Activated T-helper 1 cell treated with anti-CD3 and anti-CD28 coated beads, Interleukin-12 subunit alpha, Interleukin-12 subunit beta, Interleukin-2, Interleukin-4 antibody, amounts not matched to agents 30 ng/mL and 10 ng/mL and 1 ng/mL, durations not matched to agents 14 hours and 24 hours and 36 hours (primary cell): Measurements from ENCODE around the gene SLC35F4. TPM values are rescaled to one million over a fixed set of nuclear protein-coding genes. Genes with fewer than 3 reads are reported as not detected.

Experiments used
- DNase-seq: peaks from one replicate; pipeline ENCODE4 v3.0.0; 2021; ENCODE audit warnings: low spot score
- H3K27ac Mint-ChIP-seq: one replicate; pipeline ENCODE4 v1.8.0; 2021; ENCODE audit warnings: mild to moderate bottlenecking, mixed read lengths
- H3K27me3 Mint-ChIP-seq: one replicate; pipeline ENCODE4 v1.8.0; 2022; ENCODE audit warnings: mild to moderate bottlenecking, moderate library complexity, mixed read lengths; ENCODE audit not compliant: insufficient read depth
- H3K36me3 Mint-ChIP-seq: one replicate; pipeline ENCODE4 v1.8.0; 2021; ENCODE audit warnings: low read depth, mixed read lengths
- H3K4me1 Mint-ChIP-seq: one replicate; pipeline ENCODE4 v1.8.0; 2021; ENCODE audit warnings: low read depth, mixed read lengths
- H3K4me3 Mint-ChIP-seq: one replicate; pipeline ENCODE4 v1.8.0; 2021; ENCODE audit warnings: mild to moderate bottlenecking, moderate library complexity, mixed read lengths
- H3K9me3 Mint-ChIP-seq: one replicate; pipeline ENCODE4 v1.8.0; 2021; ENCODE audit warnings: mixed read lengths
- intact Hi-C: fragments of 100-400 bp; cut with micrococcal nuclease; formaldehyde crosslinking; loops from one replicate; pipeline ENCODE4 v1.15.1; 2024
- total RNA-seq: library from RNA; stranded (reverse); gene quantifications from 2 replicates; pipeline ENCODE4 v1.2.3, GENCODE V29; 2022

Gene SLC35F4
- total RNA-seq, 1 donor from 2014 or later, result not detected

DNA sequence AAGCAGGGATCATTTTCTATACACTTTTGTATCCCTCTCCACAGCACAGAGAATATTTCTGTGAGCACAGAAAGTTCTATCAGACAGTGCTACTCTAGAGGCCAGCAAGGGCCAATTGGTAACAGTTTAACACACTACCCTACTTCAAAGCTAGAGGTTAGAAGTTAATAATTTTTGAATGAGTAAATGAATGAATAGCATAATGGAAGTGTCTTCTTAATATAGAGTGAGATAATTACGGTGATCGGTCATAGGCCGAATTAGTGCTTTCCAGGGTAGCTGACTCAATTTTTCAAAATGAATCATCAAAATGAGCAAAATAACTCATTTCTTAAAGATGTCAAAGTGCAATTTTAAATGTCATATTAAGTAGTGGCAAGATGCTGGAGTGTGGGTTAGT is 305.2 kb downstream of the SLC35F4 start:
- Mint-ChIP-seq H3K36me3 (no peaks in the 10 kb centered on the region), H3K4me1 (no peaks in the 10 kb centered on the region), H3K27me3 (no peaks in the 10 kb centered on the region), H3K9me3 (no peaks in the 10 kb centered on the region), H3K27ac (no peak overlapping the region), H3K4me3 (no peak overlapping the region)
- intact Hi-C loops, result no loop called here
- DNase-seq, result no peak

DNA sequence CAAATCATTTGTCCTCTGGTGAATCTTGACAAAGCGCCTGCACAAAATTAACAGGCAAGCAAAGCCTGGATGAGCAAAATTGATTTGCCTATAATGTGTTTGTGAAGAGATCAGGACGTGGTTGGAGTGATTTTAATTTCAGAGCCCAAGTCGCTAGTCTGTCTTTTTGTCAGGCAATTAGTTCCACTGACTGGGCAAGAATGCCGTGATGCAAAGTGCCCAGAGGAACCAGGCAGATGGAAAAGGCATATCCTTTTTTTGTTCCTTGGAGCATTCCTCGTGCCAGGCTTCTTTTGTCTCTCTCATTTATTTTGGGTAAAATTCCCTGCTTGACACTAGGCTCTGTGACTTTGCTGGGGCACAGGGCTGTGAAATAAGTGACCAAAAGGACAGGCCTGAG is 306.3 kb downstream of the SLC35F4 start:
- no peak for DNase-seq
- Mint-ChIP-seq H3K27me3 (no peaks in the 10 kb centered on the region), H3K36me3 (no peaks in the 10 kb centered on the region), H3K4me1 (no peaks in the 10 kb centered on the region), H3K27ac (no peak overlapping the region), H3K9me3 (no peaks in the 10 kb centered on the region), H3K4me3 (no peak overlapping the region)
- intact Hi-C loops, result no loop called here

DNA sequence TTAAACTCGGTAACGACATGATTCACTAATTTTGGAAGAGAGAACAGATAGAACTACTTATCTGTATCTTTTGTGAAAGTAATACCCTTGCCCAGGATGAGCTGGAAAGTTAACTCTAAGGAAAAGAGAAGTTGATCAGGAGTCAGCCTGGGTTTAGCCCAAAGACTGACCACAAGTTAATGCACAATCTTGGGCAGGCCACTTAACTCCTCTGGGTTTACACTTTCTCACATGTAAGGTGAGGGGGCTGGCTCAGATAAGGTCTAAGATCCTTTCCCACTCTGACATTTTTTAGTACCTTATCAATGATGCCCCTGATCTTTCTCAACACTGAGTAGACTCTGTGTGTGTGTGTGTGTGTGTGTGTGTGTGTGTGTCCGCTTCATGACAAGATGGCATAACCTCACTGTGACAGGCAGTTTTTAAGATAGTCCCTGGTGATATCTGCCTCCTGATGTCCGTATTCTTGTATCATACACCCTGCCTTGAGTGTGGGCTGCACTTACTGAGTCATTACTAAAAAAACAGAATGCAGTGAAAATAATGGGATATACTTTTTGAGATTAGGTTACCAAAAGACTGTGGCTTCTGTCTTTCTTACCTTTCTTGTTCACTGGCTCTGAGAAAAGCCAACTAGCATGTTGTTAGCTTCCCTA is 316.0 kb downstream of the SLC35F4 start:
- Mint-ChIP-seq H3K4me1 (no peaks in the 10 kb centered on the region), H3K4me3 (no peak overlapping the region), H3K36me3 (no peaks in the 10 kb centered on the region), H3K27ac (no peak overlapping the region), H3K27me3 (no peaks in the 10 kb centered on the region), H3K9me3 (peaks cover 6% of the 10 kb centered on the region)
- no peak for DNase-seq
- intact Hi-C loops, result no loop called here

DNA sequence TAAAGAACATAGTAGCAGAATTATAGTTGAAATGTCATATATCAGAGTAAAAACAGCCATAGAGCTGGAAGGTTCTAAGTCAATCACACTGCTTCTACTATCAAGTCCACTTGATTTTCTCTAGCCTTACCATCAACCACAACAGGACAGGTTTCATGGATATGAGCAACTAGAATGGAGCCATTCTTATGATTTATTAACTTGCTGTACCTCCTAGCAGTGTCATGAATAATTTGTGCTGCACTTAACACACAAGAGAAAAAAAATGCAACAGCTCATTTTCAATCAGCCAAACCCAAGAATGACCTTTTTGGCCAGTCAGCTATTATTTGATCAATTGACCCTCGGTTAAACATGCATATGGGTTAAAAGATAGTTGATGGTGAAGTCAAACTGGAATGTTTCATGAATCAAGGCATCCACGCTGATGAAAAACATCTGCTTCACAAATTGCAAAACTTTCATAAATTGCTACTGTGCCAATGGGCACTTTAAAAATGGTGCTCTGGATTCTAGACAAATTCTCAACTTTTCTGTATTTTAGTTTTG is 316.8 kb downstream of the SLC35F4 start:
- Mint-ChIP-seq H3K27ac (no peak overlapping the region), H3K4me1 (no peaks in the 10 kb centered on the region), H3K36me3 (no peaks in the 10 kb centered on the region), H3K27me3 (no peaks in the 10 kb centered on the region), H3K9me3 (peaks cover 6% of the 10 kb centered on the region), H3K4me3 (no peak overlapping the region)
- intact Hi-C loops, result no loop called here
- DNase-seq, result no peak

DNA sequence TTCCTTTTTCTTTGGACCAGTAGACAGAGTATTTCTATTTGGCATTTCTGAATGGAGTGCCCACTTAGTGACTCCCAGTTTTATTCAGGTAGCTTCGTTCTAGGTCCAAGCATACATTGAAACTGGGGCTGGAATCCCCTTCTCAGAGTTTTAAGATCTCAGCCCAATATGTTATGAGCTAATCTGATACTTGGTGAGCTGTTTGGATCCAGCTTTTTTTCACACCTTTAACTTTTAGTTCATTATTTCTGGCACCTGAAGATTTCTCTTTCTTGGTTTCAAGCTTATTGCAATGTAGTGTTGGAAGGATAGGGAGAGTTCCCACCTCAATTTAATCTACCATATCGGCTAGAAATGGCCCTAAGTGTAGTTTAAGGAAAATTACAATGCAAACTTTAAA is 318.8 kb downstream of the SLC35F4 start:
- DNase-seq, result no peak
- Mint-ChIP-seq H3K9me3 (peaks cover 5% of the 10 kb centered on the region), H3K27me3 (no peaks in the 10 kb centered on the region), H3K36me3 (no peaks in the 10 kb centered on the region), H3K27ac (no peak overlapping the region), H3K4me3 (no peak overlapping the region), H3K4me1 (no peaks in the 10 kb centered on the region)
- intact Hi-C loops, result no loop called here

DNA sequence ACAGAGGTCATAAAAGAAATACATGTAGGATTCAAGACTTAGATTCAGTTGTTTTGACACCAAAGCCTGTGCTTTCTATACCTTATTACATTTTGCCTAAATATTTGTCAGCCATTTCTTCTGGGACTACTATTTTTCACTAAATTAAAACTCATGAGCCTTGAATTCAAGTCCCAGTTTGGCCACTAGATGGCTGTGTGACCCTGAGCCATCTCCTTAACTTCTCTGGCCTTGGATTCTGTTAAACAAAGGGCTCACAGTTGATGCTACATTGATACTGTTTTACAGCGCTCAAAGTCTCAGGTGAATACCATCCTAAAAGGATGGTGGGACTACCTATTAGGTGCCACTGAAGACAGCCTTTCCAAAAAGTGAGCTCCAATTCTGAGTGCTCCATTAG is 332.7 kb downstream of the SLC35F4 start:
- Mint-ChIP-seq H3K4me3 (no peak overlapping the region), H3K9me3 (no peaks in the 10 kb centered on the region), H3K27ac (no peak overlapping the region), H3K4me1 (no peaks in the 10 kb centered on the region), H3K27me3 (no peaks in the 10 kb centered on the region), H3K36me3 (no peaks in the 10 kb centered on the region)
- DNase-seq, result no peak
- intact Hi-C loops, result loop anchor here (1.0 to 5.0 kb wide), 2 partner anchors 539 to 634 kb away; no protein-coding TSS in a partner anchor

DNA sequence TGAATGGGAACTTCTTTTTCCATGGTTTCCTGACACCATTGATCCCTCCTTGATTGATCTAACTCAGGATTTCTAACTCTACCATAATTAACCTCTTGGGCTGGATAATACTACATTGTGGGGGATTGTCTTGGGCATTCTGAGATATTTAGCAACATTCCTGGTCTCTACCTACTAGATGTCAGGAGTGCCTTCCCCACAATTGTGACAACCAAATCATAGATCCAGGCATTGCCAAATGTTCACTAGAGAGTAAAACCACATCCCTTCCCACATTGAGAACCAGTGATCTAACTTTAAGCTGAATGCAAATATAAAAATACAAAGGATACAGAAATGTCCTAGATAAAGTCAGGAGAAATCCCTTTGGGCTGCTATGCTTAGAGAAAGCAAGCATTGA is 335.3 kb downstream of the SLC35F4 start:
- no peaks in the 10 kb centered on the region for H3K9me3 Mint-ChIP-seq
- intact Hi-C loops, result loop anchor here (5.0 kb wide), 1 partner anchor 637 kb away; no protein-coding TSS in a partner anchor
- DNase-seq, result no peak
- no peak overlapping the region for H3K27ac Mint-ChIP-seq
- no peaks in the 10 kb centered on the region for H3K27me3 Mint-ChIP-seq
- H3K4me3 Mint-ChIP-seq, result no peak overlapping the region
- no peaks in the 10 kb centered on the region for H3K36me3 Mint-ChIP-seq
- no peaks in the 10 kb centered on the region for H3K4me1 Mint-ChIP-seq

DNA sequence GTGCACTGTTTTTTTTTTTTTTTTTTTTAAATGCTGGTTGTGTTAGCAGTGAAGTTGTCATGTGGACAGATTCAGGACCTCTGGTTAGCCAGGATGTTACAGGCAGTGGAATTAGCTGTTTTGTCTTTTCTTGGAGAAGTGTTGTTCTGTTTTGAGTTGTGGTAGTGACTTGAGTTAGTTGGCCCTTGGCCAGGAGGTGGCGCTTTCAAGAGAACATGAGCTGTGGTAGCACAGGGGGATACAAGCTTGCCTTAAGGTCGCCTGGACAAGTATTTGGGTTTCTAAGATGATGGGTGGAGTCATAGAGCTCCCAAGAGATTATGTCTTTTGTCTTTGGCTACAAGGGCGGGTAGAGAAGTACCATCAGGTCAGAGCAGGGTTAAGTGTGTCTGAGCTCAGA is 338.9 kb downstream of the SLC35F4 start:
- Mint-ChIP-seq H3K4me3 (no peak overlapping the region), H3K27ac (no peak overlapping the region), H3K4me1 (no peaks in the 10 kb centered on the region), H3K27me3 (no peaks in the 10 kb centered on the region), H3K9me3 (peaks cover 16% of the 10 kb centered on the region), H3K36me3 (no peaks in the 10 kb centered on the region)
- no peak for DNase-seq
- intact Hi-C loops, result no loop called here

DNA sequence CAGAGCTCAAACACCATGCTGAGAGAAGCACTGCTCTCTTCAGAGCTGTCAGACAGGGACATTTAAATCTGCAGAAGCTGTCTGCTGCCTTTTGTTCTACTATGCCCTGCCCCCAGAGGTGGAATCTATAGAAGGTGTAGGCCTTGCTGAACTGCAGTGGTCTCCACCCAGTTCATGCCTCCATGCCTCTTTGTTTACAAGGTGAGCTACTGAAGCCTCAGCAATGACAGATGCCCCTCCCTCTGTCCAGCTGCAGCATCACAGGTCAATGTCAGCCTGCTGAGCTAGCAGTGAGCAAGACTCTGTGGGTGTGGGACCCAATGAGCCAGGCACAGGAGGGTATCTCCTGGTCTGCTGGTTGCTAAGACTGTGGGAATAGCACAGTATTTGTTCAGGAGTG is 346.8 kb downstream of the SLC35F4 start:
- H3K4me3 Mint-ChIP-seq, result no peak overlapping the region
- no peak overlapping the region for H3K27ac Mint-ChIP-seq
- no peak for DNase-seq
- H3K9me3 Mint-ChIP-seq, result peaks cover 35% of the 10 kb centered on the region
- intact Hi-C loops, result no loop called here
- no peaks in the 10 kb centered on the region for H3K27me3 Mint-ChIP-seq
- H3K36me3 Mint-ChIP-seq, result no peaks in the 10 kb centered on the region
- H3K4me1 Mint-ChIP-seq, result no peaks in the 10 kb centered on the region
